Stimulated activated naive CD8-positive, alpha-beta T cell treated with anti-CD3 and anti-CD28 coated beads, Interleukin-15, Interleukin-2, amounts not matched to agents 100 ng/mL and 50 ng/mL, for 24 hours (primary cell): Measurements from ENCODE around the gene WSB1.
"Not testable (repeated sequence)": the region's sequence is repeated elsewhere in the genome, so short reads cannot be mapped to it uniquely, and the experiment has no call there.

Experiments
- H3K27ac Mint-ChIP-seq: one replicate; pipeline ENCODE4 v1.8.0; 2021; ENCODE audit warnings: mild to moderate bottlenecking, mixed read lengths
- H3K27me3 Mint-ChIP-seq: one replicate; pipeline ENCODE4 v1.8.0; 2021; ENCODE audit warnings: mixed read lengths
- H3K36me3 Mint-ChIP-seq: one replicate; pipeline ENCODE4 v1.8.0; 2021; ENCODE audit warnings: low read depth, mixed read lengths
- H3K4me1 Mint-ChIP-seq: one replicate; pipeline ENCODE4 v1.8.0; 2021; ENCODE audit warnings: low read depth, mixed read lengths
- H3K4me3 Mint-ChIP-seq: one replicate; pipeline ENCODE4 v1.8.0; 2021; ENCODE audit warnings: mild to moderate bottlenecking, mixed read lengths
- H3K9me3 Mint-ChIP-seq: one replicate; pipeline ENCODE4 v1.8.0; 2021; ENCODE audit warnings: mixed read lengths

Gene WSB1

DNA sequence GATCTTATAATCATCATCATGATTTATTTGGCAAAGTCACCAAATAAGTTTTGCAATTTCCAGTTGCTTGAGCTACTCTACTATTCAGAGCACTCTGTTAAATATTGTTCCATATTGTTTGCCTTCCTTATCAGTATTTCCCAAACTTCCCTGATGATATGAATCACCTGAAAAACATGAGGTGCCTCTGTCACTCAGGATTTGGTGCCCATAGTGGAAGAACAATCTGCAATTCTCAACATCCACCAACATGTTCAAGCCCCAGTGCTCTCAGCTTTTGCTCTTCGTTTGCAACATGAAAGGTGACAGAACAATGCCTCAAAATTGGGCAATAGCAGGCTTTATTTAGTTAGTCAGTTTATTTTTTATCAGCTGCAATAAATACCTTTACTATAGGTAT lies 28.6 kb upstream of the WSB1 start:
- Mint-ChIP-seq H3K9me3 (no peaks in the 10 kb centered on the region), H3K36me3 (no peaks in the 10 kb centered on the region), H3K27ac (no peak overlapping the region), H3K4me3 (no peak overlapping the region), H3K27me3 (peaks cover 3% of the 10 kb centered on the region), H3K4me1 (no peaks in the 10 kb centered on the region)

DNA sequence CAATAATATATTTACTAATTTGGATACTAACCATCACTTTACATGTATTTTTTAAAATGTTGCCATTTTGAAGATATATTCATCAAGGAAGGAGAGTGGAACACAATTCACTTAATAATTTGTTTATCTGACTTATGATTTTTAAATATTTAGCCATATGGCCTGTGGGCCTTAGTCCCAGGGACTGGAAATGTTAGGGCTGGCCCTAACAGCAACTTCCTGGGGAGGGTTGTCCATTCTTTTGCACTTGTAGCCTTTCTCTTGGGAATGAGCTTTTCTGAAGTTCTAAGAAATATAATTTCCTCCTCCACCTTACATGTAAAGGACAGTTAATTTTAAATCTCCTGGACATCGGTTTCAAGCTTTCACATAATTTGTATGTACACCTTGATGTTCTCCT lies 27.7 kb upstream of the WSB1 start:
- no peak overlapping the region for H3K4me3 Mint-ChIP-seq
- H3K27me3 Mint-ChIP-seq, result peaks cover 6% of the 10 kb centered on the region
- no peaks in the 10 kb centered on the region for H3K9me3 Mint-ChIP-seq
- no peak overlapping the region for H3K27ac Mint-ChIP-seq
- H3K4me1 Mint-ChIP-seq, result no peaks in the 10 kb centered on the region
- no peaks in the 10 kb centered on the region for H3K36me3 Mint-ChIP-seq

DNA sequence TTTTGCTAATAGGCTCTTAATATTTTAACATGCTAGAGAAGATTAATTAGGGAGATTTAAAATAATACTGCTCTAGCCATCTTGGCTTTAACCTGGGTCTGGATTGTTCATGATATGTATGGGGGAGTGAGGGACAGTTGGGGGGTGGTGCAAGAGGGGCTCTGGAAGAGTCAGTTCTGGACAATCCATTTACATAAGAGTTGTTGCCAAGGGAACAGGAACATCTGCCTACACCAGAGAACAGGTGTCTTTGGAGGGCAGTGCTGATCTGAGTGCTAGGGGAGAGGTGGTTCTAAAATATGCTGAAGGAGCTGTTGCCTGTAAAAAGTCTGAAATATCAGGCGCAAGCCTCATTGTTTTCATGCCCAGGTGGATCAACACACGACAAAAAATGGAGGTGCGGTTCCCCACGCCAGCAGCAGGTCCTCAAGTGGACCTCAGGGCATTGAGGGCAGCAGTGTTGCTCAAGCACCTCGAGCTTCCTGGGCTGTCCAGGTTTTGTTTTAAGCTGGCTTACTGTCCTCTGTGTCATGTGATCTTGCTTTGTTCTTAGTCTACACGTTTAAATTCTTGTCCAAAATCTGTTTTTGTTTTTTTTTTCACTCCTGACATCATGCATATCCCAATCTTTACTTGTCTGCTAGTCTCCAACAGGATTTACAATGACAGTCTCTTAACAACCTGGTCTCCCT lies 25.4 kb upstream of the WSB1 start:
- H3K4me3 Mint-ChIP-seq, result no peak overlapping the region
- no peaks in the 10 kb centered on the region for H3K4me1 Mint-ChIP-seq
- no peak overlapping the region for H3K27ac Mint-ChIP-seq
- no peaks in the 10 kb centered on the region for H3K36me3 Mint-ChIP-seq
- H3K9me3 Mint-ChIP-seq, result no peaks in the 10 kb centered on the region
- peaks cover 6% of the 10 kb centered on the region for H3K27me3 Mint-ChIP-seq

DNA sequence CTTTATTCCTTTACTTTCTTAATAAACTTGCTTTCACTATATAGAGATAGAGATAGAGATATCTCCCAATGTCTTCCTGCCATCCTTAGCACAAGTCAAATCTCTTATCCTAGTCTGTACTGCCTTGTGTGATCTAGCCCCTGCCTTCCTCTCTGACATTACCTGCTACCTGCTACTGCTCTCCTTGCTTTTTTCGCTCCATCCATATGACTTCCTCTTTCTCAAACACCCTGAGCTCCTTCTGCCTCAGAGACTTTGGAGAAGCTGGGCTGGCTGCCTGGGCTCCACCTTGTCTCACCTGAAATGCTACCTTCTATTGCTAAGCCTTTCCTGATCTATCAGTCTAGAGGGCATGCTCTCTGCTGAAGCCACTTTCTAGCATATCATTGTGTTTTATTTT lies 24.7 kb upstream of the WSB1 start:
- no peaks in the 10 kb centered on the region for H3K4me1 Mint-ChIP-seq
- no peak overlapping the region for H3K4me3 Mint-ChIP-seq
- no peaks in the 10 kb centered on the region for H3K36me3 Mint-ChIP-seq
- H3K27ac Mint-ChIP-seq, result no peak overlapping the region
- peaks cover 6% of the 10 kb centered on the region for H3K27me3 Mint-ChIP-seq
- no peaks in the 10 kb centered on the region for H3K9me3 Mint-ChIP-seq

DNA sequence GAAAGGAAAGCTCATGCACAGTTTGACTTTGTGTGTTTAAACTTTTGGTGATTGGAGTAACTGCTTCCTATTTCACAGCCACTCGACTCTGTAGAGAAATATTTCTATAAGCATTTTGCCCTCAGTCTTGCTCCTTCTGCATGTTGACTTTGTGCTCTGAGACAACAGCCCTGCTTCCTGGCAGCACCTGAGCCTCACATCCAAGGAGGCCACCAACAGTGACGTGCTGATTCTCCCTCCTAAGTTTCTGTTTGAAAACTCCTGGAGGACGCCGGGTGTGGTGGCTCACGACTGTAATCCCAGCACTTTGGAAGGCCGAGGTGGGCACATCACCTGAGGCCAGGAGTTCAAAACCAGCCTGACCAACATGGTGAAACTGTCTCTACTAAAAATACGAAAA lies 23.9 kb upstream of the WSB1 start:
- Mint-ChIP-seq H3K36me3 (no peaks in the 10 kb centered on the region), H3K4me1 (no peaks in the 10 kb centered on the region), H3K27ac (no peak overlapping the region), H3K9me3 (no peaks in the 10 kb centered on the region), H3K27me3 (peaks cover 9% of the 10 kb centered on the region), H3K4me3 (no peak overlapping the region)

DNA sequence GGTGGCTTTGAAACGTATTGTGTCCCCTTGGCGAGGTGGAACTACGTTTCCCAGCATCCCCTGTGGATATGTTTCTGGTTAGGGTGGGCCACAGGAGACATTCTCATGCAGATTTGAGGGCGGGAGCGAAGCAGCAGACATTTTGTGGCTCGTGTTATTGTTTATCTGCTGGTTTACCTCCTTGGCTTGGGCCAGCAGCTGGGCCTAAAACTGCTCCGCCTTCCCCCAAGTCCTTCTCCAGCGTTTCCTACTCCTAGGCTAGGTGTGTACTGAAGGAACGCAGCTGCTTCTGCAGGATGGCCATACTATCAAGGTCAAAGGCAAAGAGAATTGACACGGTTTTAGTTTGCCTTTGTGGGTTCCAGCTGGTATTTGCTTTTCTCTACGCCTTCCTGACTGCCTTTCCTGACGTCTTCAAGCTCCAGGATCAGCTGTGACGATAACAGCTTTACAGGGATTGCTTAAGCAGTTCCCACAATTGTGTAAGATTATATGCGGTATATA lies 17.2 kb upstream of the WSB1 start:
- H3K27ac Mint-ChIP-seq, result no peak overlapping the region
- no peak overlapping the region for H3K4me3 Mint-ChIP-seq
- H3K9me3 Mint-ChIP-seq, result no peaks in the 10 kb centered on the region
- H3K36me3 Mint-ChIP-seq, result no peaks in the 10 kb centered on the region
- H3K4me1 Mint-ChIP-seq, result peaks cover 3% of the 10 kb centered on the region
- H3K27me3 Mint-ChIP-seq, result peaks cover 3% of the 10 kb centered on the region

DNA sequence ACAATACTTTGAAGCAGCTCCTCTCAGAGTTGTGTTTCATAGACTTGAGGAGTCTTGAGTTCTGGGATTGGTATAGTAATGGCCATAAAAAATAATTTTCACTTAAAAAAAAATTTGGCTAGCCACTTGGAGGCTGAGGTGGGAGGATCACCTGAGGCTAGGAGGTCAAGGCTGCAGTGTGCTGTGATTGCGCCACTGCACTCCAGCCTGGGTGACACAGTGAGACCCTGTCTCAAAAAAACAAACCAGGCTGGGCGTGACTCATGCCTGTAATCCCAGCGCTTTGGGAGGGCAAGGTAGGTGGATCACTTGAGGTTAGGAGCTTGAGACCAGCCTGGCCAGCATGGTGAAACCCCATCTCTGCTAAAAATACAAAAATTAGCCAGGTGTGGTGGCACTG lies 14.8 kb upstream of the WSB1 start:
- not testable (repeated sequence) for H3K36me3 Mint-ChIP-seq, H3K27ac Mint-ChIP-seq, H3K4me3 Mint-ChIP-seq, H3K9me3 Mint-ChIP-seq, H3K27me3 Mint-ChIP-seq
- peaks cover 13% of the 10 kb centered on the region for H3K4me1 Mint-ChIP-seq

DNA sequence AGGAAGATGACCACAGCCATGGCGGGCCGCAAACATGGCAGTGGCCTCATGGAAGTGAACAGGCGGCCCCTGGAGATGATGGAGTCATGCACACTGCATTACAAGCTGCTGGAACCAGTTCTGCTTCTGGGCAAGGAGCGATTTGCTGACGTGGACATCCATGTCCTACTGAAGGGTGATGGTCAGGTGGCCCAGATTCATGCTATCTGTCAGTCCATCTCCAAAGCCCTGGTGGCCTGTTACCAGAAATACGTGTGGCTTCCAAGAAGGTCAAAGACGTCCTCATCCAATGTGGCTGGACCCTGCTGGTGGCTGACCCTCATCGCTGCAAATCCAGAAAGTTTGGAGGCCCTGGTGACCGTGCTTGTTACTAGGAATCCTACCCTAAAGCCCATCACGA lies 13.4 kb upstream of the WSB1 start:
- Mint-ChIP-seq H3K4me1 (peaks cover 18% of the 10 kb centered on the region), H3K4me3 (no peak overlapping the region), H3K36me3 (no peaks in the 10 kb centered on the region), H3K27me3 (peaks cover 6% of the 10 kb centered on the region), H3K27ac (no peak overlapping the region), H3K9me3 (no peaks in the 10 kb centered on the region)

DNA sequence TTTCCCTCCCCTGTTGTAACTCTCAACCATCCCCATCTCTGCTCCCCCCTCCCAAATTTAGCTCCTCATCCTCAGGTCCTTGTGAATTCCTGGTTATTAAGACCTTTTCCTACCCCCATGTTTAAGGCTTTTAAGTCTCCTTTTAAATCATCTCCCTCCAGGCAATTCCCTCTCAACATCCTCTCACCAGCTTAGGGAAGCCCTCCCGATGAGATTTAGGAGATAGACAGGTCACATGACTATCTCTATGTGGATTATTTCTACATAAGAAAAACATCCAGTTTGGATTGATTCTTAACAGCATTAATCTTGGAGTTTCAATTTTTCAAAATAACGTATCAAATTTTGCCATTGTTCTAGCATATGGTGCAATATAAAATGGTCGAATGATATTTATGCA lies 12.5 kb upstream of the WSB1 start:
- no peaks in the 10 kb centered on the region for H3K9me3 Mint-ChIP-seq
- H3K36me3 Mint-ChIP-seq, result no peaks in the 10 kb centered on the region
- no peak overlapping the region for H3K27ac Mint-ChIP-seq
- peaks cover 6% of the 10 kb centered on the region for H3K27me3 Mint-ChIP-seq
- H3K4me3 Mint-ChIP-seq, result no peak overlapping the region
- peaks cover 18% of the 10 kb centered on the region for H3K4me1 Mint-ChIP-seq

DNA sequence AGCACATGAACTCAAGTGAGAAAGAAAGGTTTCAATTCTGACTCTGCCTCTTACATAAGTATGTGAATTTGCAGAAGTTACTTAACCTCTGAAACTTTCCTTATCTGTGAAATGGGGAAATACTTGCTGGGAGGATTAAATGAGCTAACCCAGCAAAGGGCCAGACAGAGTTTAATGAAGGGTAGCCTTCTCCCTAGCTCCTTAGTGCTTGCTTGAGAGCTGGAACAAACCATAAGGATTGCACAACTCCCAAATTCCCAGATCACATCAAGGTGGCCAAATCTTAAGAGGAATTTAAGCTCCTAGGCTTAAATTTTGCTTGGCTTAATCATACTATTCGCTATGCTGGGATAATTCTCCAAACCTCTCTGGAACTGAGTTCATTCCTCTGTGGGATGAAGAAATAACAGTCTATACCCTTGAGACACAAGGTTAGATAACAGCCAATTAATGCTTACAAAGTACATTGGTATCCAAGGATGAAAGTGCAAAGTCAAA lies 11.8 kb upstream of the WSB1 start:
- H3K9me3 Mint-ChIP-seq, result no peaks in the 10 kb centered on the region
- H3K27ac Mint-ChIP-seq, result no peak overlapping the region
- H3K27me3 Mint-ChIP-seq, result peaks cover 6% of the 10 kb centered on the region
- H3K36me3 Mint-ChIP-seq, result no peaks in the 10 kb centered on the region
- no peak overlapping the region for H3K4me3 Mint-ChIP-seq
- H3K4me1 Mint-ChIP-seq, result peaks cover 18% of the 10 kb centered on the region

DNA sequence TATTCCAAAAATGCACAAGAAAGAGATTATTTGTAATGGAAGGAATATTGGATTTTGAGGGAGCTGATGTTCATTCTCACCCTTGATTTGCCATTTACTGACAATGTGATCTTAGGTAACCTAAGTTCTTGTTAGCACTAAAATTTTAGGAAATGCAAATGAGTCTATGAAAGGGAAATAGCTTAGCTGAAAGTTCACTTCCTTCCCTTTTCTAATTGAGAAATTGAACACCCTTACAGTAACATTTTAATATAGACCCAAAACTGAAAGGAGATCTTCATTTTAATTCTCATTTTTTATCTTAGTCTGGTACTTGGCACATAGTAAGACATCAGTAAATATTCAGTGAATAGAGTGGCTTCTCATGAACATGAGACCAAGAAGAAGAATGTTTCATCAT lies 10.9 kb upstream of the WSB1 start:
- no peaks in the 10 kb centered on the region for H3K9me3 Mint-ChIP-seq
- H3K27ac Mint-ChIP-seq, result no peak overlapping the region
- H3K4me3 Mint-ChIP-seq, result no peak overlapping the region
- peaks cover 18% of the 10 kb centered on the region for H3K4me1 Mint-ChIP-seq
- H3K27me3 Mint-ChIP-seq, result peaks cover 6% of the 10 kb centered on the region
- no peaks in the 10 kb centered on the region for H3K36me3 Mint-ChIP-seq

DNA sequence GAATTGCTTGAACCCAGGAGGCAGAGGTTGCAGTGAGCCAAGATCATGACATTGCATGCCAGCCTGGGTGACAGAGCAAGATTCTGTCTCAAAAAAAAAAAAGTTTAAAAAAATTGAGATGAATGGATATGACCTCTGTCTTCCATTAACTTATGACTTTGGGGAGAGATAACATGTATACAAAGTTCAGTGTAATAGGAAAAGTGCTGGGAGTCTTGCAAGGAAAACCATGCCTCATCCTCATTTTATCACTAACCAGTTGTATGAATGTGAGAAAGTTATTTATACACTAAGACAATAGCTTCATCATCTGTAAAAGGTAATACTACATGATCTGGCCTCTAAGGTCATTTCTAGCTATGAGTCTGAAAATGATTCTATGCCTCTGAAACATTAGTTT lies 10.2 kb upstream of the WSB1 start:
- Mint-ChIP-seq H3K4me3 (no peak overlapping the region), H3K9me3 (no peaks in the 10 kb centered on the region), H3K27ac (no peak overlapping the region), H3K27me3 (peaks cover 6% of the 10 kb centered on the region), H3K36me3 (no peaks in the 10 kb centered on the region), H3K4me1 (peaks cover 18% of the 10 kb centered on the region)

DNA sequence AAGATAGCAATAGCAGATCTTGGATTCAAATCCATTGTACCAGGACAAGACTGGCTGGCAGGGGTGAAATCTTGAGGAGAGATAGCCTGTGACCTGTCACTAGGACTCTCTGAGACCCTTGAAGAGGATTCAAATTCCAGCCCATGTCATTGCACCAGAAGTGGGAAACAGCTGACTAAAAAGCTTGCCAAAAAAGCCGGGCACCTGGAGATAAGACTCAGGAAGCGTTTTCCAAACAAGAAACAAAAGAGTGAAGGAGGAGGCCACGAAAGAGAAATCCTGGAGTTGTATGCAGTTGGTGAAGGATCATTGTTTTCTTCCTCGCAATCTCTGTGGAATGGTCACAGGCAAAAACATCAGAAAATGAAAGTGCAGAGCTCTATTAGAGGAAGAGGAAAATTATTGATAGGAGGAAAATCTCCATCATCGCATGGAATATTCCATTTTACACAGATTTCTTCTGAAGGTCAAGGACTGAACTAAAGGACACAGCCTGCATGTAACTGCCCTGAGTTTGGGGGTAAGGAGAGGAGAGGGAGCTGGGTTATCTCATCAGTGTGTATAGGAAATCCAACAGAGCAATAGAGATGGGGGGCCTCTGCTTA lies 9.0 kb upstream of the WSB1 start:
- Mint-ChIP-seq H3K27me3 (peaks cover 6% of the 10 kb centered on the region), H3K27ac (no peak overlapping the region), H3K36me3 (no peaks in the 10 kb centered on the region), H3K4me1 (peaks cover 18% of the 10 kb centered on the region), H3K9me3 (no peaks in the 10 kb centered on the region), H3K4me3 (no peak overlapping the region)

DNA sequence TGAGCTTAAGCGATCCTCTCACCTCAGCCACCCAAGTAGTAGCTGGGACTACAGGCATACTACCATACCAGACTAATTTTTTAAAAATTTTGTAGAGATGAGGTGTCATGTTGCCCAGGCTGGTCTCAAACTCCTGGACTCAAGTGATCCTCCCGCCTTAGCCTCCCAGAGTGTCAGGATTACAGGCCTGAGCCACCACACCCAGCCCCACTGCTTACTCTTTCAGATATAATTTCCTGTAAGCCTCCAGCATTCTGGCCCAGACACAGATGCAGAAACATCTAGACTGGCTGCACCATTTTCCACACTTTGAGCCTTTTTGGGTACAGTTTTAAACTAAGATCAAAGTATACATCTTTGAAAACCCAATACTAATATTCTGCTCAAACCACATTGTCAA lies 8.4 kb upstream of the WSB1 start:
- Mint-ChIP-seq H3K27ac (no peak overlapping the region), H3K27me3 (peaks cover 6% of the 10 kb centered on the region), H3K4me3 (no peak overlapping the region), H3K36me3 (no peaks in the 10 kb centered on the region), H3K4me1 (peaks cover 18% of the 10 kb centered on the region), H3K9me3 (no peaks in the 10 kb centered on the region)

DNA sequence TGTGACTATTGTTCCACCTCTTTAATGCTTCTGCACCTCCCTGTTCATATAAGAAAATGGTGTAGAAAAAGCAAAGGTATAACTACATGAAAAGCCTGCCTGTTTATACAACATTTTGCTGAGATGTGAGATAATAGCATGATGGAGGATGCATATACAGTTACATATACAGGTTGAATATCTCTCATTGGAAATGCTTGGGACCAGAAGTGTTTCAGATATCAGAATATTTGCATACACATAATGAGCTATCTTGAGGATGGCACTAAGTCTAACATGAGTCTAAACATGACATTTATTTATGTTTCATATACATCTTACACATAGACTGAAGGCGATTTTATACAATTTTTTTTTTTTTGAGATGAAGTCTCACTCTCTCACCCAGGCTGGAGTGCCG lies 5.7 kb upstream of the WSB1 start:
- Mint-ChIP-seq H3K4me3 (no peak overlapping the region), H3K27ac (no peak overlapping the region), H3K9me3 (no peaks in the 10 kb centered on the region), H3K27me3 (peaks cover 6% of the 10 kb centered on the region), H3K4me1 (peaks cover 10% of the 10 kb centered on the region), H3K36me3 (no peaks in the 10 kb centered on the region)

DNA sequence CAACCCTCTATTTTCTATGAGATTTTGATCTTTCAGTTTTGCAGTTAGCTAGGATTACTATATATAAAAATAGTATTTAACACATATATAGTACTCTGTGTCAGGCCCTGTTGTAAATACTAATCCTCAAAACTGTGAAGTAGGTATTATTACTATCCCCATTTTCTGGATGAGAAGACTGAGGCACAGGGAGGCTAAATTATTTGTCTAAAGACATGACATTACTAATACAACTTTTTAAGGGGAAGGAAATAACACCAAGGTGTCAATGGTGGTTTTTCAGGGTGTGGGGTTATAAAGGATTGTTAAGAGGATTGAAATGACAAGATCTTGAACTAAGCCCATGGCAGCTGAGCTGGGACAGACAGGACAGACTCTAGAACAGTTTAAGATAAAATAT lies 4.1 kb upstream of the WSB1 start:
- Mint-ChIP-seq H3K9me3 (no peaks in the 10 kb centered on the region), H3K36me3 (no peaks in the 10 kb centered on the region), H3K27me3 (peaks cover 3% of the 10 kb centered on the region), H3K4me1 (peaks cover 12% of the 10 kb centered on the region), H3K27ac (no peak overlapping the region), H3K4me3 (no peak overlapping the region)
